Ishikawa (cell line): ENCODE results near the gene ALG14.

Experiments used
- EP300 ChIP-seq: IDR thresholded peaks from 2 replicates; pipeline ENCODE4 v1.6.1; 2012; ENCODE audit warnings: borderline replicate concordance
- MAX ChIP-seq: IDR thresholded peaks from 2 replicates; pipeline ENCODE4 v1.6.1; 2012
- NFIC ChIP-seq: IDR thresholded peaks from 2 replicates; pipeline ENCODE4 v1.6.1; 2012
- RAD21 ChIP-seq: IDR thresholded peaks from 2 replicates; pipeline ENCODE4 v1.6.1; 2012; ENCODE audit warnings: low read depth
- REST ChIP-seq: IDR thresholded peaks from 2 replicates; pipeline ENCODE4 v1.6.1; 2012; ENCODE audit warnings: low read depth, mild to moderate bottlenecking
- TCF12 ChIP-seq: IDR thresholded peaks from 2 replicates; pipeline ENCODE4 v1.6.1; 2012; ENCODE audit warnings: low read depth
- TEAD4 ChIP-seq: IDR thresholded peaks from 2 replicates; pipeline ENCODE4 v1.6.1; 2012
- USF1 ChIP-seq: IDR thresholded peaks from 2 replicates; pipeline ENCODE4 v1.6.1; 2012

- no peak for TF ChIP-seq NFIC
- TF ChIP-seq EP300: no peak
- TF ChIP-seq USF1: no peak
- no peak for TF ChIP-seq TEAD4
- no peak for TF ChIP-seq REST
- TF ChIP-seq TCF12: no peak
- TF ChIP-seq MAX: no peak
- no peak for TF ChIP-seq RAD21
Measured at GRCh38 chr1:95022644-95022926, 50.2 kb downstream of the ALG14 start.
